K562 (cell line): Measurements from ENCODE around the gene INTS12. TPM values are rescaled to one million over a fixed set of nuclear protein-coding genes. Genes with fewer than 3 reads are reported as not detected.

Experiments
- BMI1 ChIP-seq: fragments of 150-350 bp; IDR thresholded peaks from 2 replicates; pipeline ENCODE4 v1.6.1; 2014; ENCODE audit warnings: low read length
- CEBPG ChIP-seq, 3 experiments: fragments of 200-800 bp in 1 of 3; sonication (Bioruptor generic) in 1 of 3; sonication (generic) in 1 of 3; formaldehyde crosslinking in 1 of 3; IDR thresholded peaks in 2 of 3; conservative IDR thresholded peaks in 1 of 3; 2 replicates each; pipeline versions ENCODE4 v1.6.1 to v1.8.0; 2016 to 2022; ENCODE audit warnings: missing compliant biosample characterization in 2 of 3, missing genetic modification characterization in 2 of 3, mild to moderate bottlenecking in 1 of 3, missing genetic modification reagents in 1 of 3
- GABPA ChIP-seq: fragments of 200-800 bp; sonication (Bioruptor generic); conservative IDR thresholded peaks from 2 replicates; pipeline ENCODE4 v1.6.1; 2016; ENCODE audit warnings: low read depth, missing genetic modification characterization, missing compliant biosample characterization
- GATAD2B ChIP-seq: fragments of 450-650 bp; IDR thresholded peaks from 2 replicates; pipeline ENCODE4 v1.6.1; 2017; ENCODE audit warnings: mild to moderate bottlenecking, borderline replicate concordance
- GTF2F1 ChIP-seq: IDR thresholded peaks from 2 replicates; pipeline ENCODE4 v1.6.1; 2011; ENCODE audit warnings: low read depth, low read length, improper control_type of control experiment
- HDAC8 ChIP-seq: fragments of 450-650 bp; IDR thresholded peaks from 2 replicates; pipeline ENCODE4 v1.6.1; 2016; ENCODE audit warnings: mild to moderate bottlenecking, missing genetic modification characterization, moderate library complexity, missing compliant biosample characterization
- IFI16 ChIP-seq: fragments of 250-450 bp; sonication (Bioruptor Pico); IDR thresholded peaks from 2 replicates; pipeline ENCODE4 v2.1.2; 2022; ENCODE audit warnings: mild to moderate bottlenecking, inconsistent platforms
- JUND ChIP-seq, 2 experiments: IDR thresholded peaks; 2 replicates in 1 of 2; 3 replicates in 1 of 2; pipeline ENCODE4 v1.6.1; 2011; ENCODE audit warnings: borderline replicate concordance in 2 of 2, low read depth in 2 of 2, low read length in 2 of 2, improper control_type of control experiment in 1 of 2, missing biosample characterization in 1 of 2, missing genetic modification characterization in 1 of 2, missing genetic modification reagents in 1 of 2
- KAT8 ChIP-seq: fragments of 450-650 bp; IDR thresholded peaks from 2 replicates; pipeline ENCODE4 v1.6.1; 2016; ENCODE audit warnings: low read depth, mild to moderate bottlenecking
- MAZ ChIP-seq, 2 experiments: fragments of 450-650 bp in 1 of 2; sonication (generic) in 1 of 2; formaldehyde crosslinking; IDR thresholded peaks in 1 of 2; conservative IDR thresholded peaks in 1 of 2; 2 replicates each; pipeline versions ENCODE4 v1.4.0 to v1.5.0; 2020; ENCODE audit warnings: mild to moderate bottlenecking in 1 of 2, missing genetic modification reagents in 1 of 2
- POU5F1 ChIP-seq: fragments of 150-350 bp; IDR thresholded peaks from 2 replicates; pipeline ENCODE4 v1.6.1; 2014; ENCODE audit warnings: borderline replicate concordance, low read length, low read depth, mild to moderate bottlenecking; ENCODE audit not compliant: partially characterized antibody
- RB1 ChIP-seq: fragments of 450-650 bp; IDR thresholded peaks from 2 replicates; pipeline ENCODE4 v1.6.1; 2017; ENCODE audit warnings: low read depth, mild to moderate bottlenecking
- SAFB ChIP-seq: fragments of 200-400 bp; formaldehyde crosslinking; IDR thresholded peaks from 2 replicates; pipeline ENCODE4 v1.6.1; 2017; ENCODE audit warnings: low read depth, low read length, borderline replicate concordance
- SMARCA4 ChIP-seq: fragments of 450-650 bp; IDR thresholded peaks from 2 replicates; pipeline ENCODE4 v1.6.1; 2016
- SP1 ChIP-seq: sonication (generic); formaldehyde crosslinking; IDR thresholded peaks from 2 replicates; pipeline ENCODE4 v1.8.1; 2022; ENCODE audit warnings: mild to moderate bottlenecking, missing genetic modification reagents
- SRSF1 ChIP-seq: fragments of 200-400 bp; formaldehyde crosslinking; IDR thresholded peaks from 2 replicates; pipeline ENCODE4 v1.6.1; 2017; ENCODE audit warnings: mild to moderate bottlenecking, low read depth, low read length, moderate library complexity
- TFAM ChIP-seq: fragments of 250-450 bp; sonication (Bioruptor Pico); conservative IDR thresholded peaks from 2 replicates; pipeline ENCODE4 v1.5.0; 2021; ENCODE audit warnings: mild to moderate bottlenecking, moderate library complexity
- THRB ChIP-seq: fragments of 450-650 bp; formaldehyde crosslinking; conservative IDR thresholded peaks from 2 replicates; pipeline ENCODE4 v1.4.0; 2022; ENCODE audit warnings: mild to moderate bottlenecking, missing genetic modification characterization
- ZBTB7A ChIP-seq: IDR thresholded peaks from 2 replicates; pipeline ENCODE4 v1.6.1; 2011; ENCODE audit warnings: low read depth, mild to moderate bottlenecking, low read length, moderate library complexity, borderline replicate concordance; ENCODE audit not compliant: control insufficient read depth
- ZNF561 ChIP-seq: fragments of 450-650 bp; formaldehyde crosslinking; conservative IDR thresholded peaks from 2 replicates; pipeline ENCODE4 v1.4.0; 2020; ENCODE audit warnings: mild to moderate bottlenecking, moderate library complexity
- ZNF695 ChIP-seq: fragments of 450-650 bp; formaldehyde crosslinking; IDR thresholded peaks from 2 replicates; pipeline ENCODE4 v1.4.0; 2020; ENCODE audit warnings: mild to moderate bottlenecking, moderate library complexity
- polyA plus RNA-seq, 8 experiments: library from polyadenylated mRNA; depleted of rRNA in 4 of 8; stranded (reverse) in 5 of 8; unstranded in 3 of 8; fragments of >200 nt; fragmentation: Nextera tagmentation in 2 of 8; fragmentation: Illumina TruSeq in 1 of 8; extraction: Ambion mirVana in 2 of 8; extraction: Trizol in 1 of 8; gene quantifications; 2 replicates each; pipeline versions ENCODE4 v1.2.1 to v1.2.3, GENCODE V29; 2011 to 2014; ENCODE audit warnings: inconsistent platforms in 1 of 8, missing spikeins in 1 of 8
- total RNA-seq, 7 experiments: library from RNA; depleted of rRNA in 6 of 7; stranded (reverse); fragments of >200 nt in 6 of 7; fragmentation: Illumina TruSeq in 2 of 7; extraction: Trizol in 2 of 7; gene quantifications; 2 replicates each; pipeline versions ENCODE4 v1.2.1 to v1.2.3, GENCODE V29; 2011 to 2021; ENCODE audit warnings: low replicate concordance in 1 of 7
- TF ChIP-seq, protein P1 (sequence below): fragments of 250-450 bp; sonication (Bioruptor Pico); IDR thresholded peaks from 2 replicates; pipeline ENCODE4 v1.5.0; 2021; ENCODE audit warnings: mild to moderate bottlenecking, borderline replicate concordance
- TF ChIP-seq, protein P2 (sequence below): fragments of 250-450 bp; sonication (Bioruptor Pico); IDR thresholded peaks from 2 replicates; pipeline ENCODE4 v1.8.0; 2021; ENCODE audit warnings: moderate library complexity, mild to moderate bottlenecking, inconsistent platforms

Gene INTS12
- total and polyA plus RNA-seq, 9 of the 15 experiments (the other 6 are each of a cell fraction or from before 2014, with no cell fraction given) = 24.5 to 82.9 (median 41.2) TPM

DNA sequence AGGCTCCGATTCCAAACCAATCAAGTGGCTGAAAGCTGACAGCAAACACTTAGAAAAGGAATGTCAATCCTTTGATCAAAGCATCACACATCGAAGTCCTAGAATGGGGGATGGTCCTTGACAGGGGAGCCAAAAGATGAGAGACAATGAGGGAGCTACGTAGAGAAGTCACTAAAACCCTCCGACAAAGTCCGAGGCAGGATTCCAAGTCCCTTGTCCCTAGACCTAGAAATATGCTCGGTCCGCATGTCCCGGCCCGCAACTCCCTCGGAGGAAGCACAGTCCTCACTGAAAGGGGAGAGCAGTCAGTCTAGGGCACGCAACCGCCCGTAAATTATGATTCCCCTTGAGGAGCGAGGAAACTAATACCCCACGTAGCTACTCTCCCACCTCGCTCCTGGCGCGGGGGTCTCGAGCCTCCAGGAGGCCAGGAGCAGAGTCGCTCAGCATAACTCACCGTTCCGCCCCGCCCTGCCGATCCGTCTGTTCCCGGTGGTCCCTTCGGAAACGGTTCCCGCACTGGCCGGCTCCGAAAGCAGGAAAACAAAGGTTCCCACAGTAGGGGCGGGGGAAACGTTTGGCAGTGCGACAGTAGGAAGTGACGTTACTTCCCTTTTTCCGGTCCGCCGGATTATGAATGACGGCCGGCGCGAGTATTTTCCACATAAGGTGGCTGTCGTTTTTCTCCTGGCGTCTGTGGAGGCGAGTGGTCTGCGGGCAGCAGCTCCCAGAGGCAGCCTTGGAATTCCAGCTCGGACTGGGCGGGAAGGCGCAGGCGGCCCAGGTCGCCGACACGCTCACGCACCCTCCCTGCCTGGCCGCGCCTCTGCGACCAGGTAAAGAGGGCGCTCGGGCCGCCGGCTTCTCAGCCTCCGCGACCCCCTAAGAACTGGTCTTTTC lies at the start of gene INTS12, which contains the start of gene GSTCD (continued):
- peak; percentile 92 for TF ChIP-seq GTF2F1
- TF ChIP-seq, protein P1, sequence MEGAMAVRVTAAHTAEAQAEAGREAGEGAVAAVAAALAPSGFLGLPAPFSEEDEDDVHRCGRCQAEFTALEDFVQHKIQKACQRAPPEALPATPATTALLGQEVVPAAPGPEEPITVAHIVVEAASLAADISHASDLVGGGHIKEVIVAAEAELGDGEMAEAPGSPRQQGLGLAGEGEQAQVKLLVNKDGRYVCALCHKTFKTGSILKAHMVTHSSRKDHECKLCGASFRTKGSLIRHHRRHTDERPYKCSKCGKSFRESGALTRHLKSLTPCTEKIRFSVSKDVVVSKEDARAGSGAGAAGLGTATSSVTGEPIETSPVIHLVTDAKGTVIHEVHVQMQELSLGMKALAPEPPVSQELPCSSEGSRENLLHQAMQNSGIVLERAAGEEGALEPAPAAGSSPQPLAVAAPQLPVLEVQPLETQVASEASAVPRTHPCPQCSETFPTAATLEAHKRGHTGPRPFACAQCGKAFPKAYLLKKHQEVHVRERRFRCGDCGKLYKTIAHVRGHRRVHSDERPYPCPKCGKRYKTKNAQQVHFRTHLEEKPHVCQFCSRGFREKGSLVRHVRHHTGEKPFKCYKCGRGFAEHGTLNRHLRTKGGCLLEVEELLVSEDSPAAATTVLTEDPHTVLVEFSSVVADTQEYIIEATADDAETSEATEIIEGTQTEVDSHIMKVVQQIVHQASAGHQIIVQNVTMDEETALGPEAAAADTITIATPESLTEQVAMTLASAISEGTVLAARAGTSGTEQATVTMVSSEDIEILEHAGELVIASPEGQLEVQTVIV (CRISPR knock-in tag) = no peak
- no peak; the same call in 1 of the 2 replicates for TF ChIP-seq KAT8
- TF ChIP-seq, protein P2, sequence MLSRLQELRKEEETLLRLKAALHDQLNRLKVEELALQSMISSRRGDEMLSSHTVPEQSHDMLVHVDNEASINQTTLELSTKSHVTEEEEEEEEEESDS (CRISPR knock-in tag) = no peak
- TF ChIP-seq THRB (CRISPR knock-in tag) = peak; percentile 47; the same call in 1 of the 2 replicates
- no peak for TF ChIP-seq SMARCA4
- no peak for TF ChIP-seq IFI16 (CRISPR knock-in tag)
- no peak for TF ChIP-seq ZNF561 (CRISPR knock-in tag)
- TF ChIP-seq TFAM (CRISPR knock-in tag) = no peak
- peak; percentile 54; the same call in 1 of the 2 replicates for TF ChIP-seq BMI1
- peak; percentile 97 for TF ChIP-seq SP1 (CRISPR knock-in tag)
- TF ChIP-seq ZBTB7A = peak; percentile 80
- TF ChIP-seq CEBPG (CRISPR knock-in tag; IDR thresholded peaks at IDR 0.05) = no peak
- no peak for TF ChIP-seq CEBPG (tag; conservative IDR thresholded peaks at IDR 0.05 in 1 of 2, IDR thresholded peaks at IDR 0.05 in 1 of 2)
- TF ChIP-seq HDAC8 (tag) = 0 out of 2 replicates have a peak, but pooled peaks have one; percentile 33
- no peak for TF ChIP-seq ZNF695 (CRISPR knock-in tag)
- TF ChIP-seq MAZ (CRISPR knock-in tag; conservative IDR thresholded peaks at IDR 0.05 in 1 of 2, IDR thresholded peaks at IDR 0.05 in 1 of 2) = peak; percentile 81 to 98
- TF ChIP-seq GATAD2B = peak; percentile 87
- TF ChIP-seq GABPA (tag) = peak; percentile 99
- TF ChIP-seq SAFB = no peak
- no peak for TF ChIP-seq POU5F1
- TF ChIP-seq JUND (IDR thresholded peaks at IDR 0.05; ENCODE audit: borderline replicate concordance, low read depth, low read length) = peak; percentile 94
- peak; percentile 73; the same call in 1 of the 3 replicates for TF ChIP-seq JUND (tag; IDR thresholded peaks at IDR 0.05; ENCODE audit: borderline replicate concordance, low read depth, low read length)
- peak; percentile 97 for TF ChIP-seq RB1
- TF ChIP-seq SRSF1 = no peak
